ENCODE data around the gene SYCP1. TPM values are rescaled to one million over a fixed set of nuclear protein-coding genes. Genes with fewer than 3 reads are reported as not detected.

The SYCP1 gene
- total and polyA plus RNA-seq, 2 of the 8 experiments (the other 6 are each of a cell fraction or from before 2014, with no cell fraction given), result 0.11 to 0.26 TPM

DNA sequence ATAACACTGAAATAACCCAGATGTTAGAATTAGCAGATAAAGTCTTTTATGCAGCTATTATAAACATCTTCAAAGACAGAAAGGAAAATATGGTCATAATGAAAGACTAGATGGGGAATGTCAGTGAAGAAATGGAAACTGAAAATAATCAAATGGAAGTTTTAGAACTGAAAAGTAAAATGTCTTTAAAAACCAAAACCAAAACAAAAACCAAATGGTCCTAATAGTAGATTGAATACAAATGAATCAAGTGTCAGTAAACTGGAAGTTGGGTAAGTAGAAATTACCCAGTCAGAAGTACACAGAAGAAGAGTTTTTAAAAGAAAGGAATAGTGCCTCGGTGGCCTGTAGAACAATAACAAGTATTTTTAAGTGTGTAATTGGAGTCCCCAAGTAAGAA is 72.7 kb downstream of the SYCP1 start (continued):
- TF ChIP-seq CEBPB (IDR thresholded peaks at IDR 0.05; ENCODE audit: low read depth, low read length) (no peak), SAP30 (IDR thresholded peaks at IDR 0.05; ENCODE audit: insufficient read depth, insufficient replicate concordance, low read length) (no peak), NRF1 (IDR thresholded peaks at IDR 0.05; ENCODE audit: low read depth, low read length) (no peak), CTBP2 (IDR thresholded peaks at IDR 0.05; ENCODE audit: borderline replicate concordance, insufficient read depth, insufficient read length, low read length) (no peak)
